ENCODE results near the gene DNAAF5.

DNA sequence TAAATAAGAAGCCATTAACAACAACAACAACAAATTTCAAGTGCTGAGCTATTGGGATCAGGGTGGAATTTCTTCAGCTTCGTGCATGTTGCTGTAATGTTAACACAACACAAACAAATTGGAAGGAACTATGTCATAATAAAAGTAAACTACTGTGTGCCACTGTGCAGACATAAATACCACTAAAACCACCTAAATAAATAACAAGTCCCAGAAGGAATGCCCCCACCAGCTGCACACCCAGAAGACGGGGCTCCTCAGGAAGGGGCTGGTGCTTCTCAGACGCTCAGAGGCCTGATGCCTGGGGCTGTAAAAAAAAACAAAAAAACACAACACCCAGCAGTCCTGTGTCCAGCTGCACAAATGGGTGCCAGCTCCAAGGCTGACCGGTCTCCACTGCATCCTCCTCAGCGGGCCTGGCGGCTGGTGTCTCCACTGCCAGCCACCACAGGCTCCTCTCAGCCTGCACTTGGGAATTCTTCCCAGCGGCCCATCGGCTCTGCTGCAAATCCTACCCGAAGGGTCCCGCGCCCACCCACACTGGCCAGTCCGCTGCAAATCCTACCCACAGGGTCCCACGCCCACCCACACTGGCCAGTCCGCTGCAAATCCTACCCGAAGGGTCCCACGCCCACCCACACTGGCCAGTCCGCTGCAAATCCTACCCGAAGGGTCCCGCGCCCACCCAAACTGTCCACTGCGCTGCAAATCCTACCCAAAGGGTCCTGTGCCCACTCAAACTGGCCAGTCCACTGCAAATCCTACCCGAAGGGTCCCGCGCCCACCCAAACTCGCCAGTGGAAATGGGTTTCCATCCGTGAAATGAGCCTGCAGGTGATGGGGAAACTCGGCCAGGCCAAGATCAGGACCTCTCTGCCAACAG, 35.8 kb upstream of the DNAAF5 start:
- TF ChIP-seq TAF1 (IDR thresholded peaks at IDR 0.05; ENCODE audit: low read depth): no peak
- no peak for TF ChIP-seq TEAD4 (IDR thresholded peaks at IDR 0.05)
- no peak for TF ChIP-seq CEBPB (IDR thresholded peaks at IDR 0.05)
- TF ChIP-seq, protein P1, sequence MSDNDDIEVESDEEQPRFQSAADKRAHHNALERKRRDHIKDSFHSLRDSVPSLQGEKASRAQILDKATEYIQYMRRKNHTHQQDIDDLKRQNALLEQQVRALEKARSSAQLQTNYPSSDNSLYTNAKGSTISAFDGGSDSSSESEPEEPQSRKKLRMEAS (IDR thresholded peaks at IDR 0.05): no peak
- TF ChIP-seq RAD21 (IDR thresholded peaks at IDR 0.05; ENCODE audit: low read depth): no peak
- TF ChIP-seq CREB1 (IDR thresholded peaks at IDR 0.05; ENCODE audit: low read depth): no peak
- TF ChIP-seq, protein P2, sequence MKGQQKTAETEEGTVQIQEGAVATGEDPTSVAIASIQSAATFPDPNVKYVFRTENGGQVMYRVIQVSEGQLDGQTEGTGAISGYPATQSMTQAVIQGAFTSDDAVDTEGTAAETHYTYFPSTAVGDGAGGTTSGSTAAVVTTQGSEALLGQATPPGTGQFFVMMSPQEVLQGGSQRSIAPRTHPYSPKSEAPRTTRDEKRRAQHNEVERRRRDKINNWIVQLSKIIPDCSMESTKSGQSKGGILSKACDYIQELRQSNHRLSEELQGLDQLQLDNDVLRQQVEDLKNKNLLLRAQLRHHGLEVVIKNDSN (IDR thresholded peaks at IDR 0.05): no peak
- TF ChIP-seq, protein P3, sequence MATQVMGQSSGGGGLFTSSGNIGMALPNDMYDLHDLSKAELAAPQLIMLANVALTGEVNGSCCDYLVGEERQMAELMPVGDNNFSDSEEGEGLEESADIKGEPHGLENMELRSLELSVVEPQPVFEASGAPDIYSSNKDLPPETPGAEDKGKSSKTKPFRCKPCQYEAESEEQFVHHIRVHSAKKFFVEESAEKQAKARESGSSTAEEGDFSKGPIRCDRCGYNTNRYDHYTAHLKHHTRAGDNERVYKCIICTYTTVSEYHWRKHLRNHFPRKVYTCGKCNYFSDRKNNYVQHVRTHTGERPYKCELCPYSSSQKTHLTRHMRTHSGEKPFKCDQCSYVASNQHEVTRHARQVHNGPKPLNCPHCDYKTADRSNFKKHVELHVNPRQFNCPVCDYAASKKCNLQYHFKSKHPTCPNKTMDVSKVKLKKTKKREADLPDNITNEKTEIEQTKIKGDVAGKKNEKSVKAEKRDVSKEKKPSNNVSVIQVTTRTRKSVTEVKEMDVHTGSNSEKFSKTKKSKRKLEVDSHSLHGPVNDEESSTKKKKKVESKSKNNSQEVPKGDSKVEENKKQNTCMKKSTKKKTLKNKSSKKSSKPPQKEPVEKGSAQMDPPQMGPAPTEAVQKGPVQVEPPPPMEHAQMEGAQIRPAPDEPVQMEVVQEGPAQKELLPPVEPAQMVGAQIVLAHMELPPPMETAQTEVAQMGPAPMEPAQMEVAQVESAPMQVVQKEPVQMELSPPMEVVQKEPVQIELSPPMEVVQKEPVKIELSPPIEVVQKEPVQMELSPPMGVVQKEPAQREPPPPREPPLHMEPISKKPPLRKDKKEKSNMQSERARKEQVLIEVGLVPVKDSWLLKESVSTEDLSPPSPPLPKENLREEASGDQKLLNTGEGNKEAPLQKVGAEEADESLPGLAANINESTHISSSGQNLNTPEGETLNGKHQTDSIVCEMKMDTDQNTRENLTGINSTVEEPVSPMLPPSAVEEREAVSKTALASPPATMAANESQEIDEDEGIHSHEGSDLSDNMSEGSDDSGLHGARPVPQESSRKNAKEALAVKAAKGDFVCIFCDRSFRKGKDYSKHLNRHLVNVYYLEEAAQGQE (IDR thresholded peaks at IDR 0.05; ENCODE audit: low read depth): no peak
- no peak for TF ChIP-seq NFIC (IDR thresholded peaks at IDR 0.05)
- no peak for TF ChIP-seq EP300 (IDR thresholded peaks at IDR 0.05; ENCODE audit: borderline replicate concordance)
- no peak for TF ChIP-seq YY1 (IDR thresholded peaks at IDR 0.05; ENCODE audit: low read depth)
- TF ChIP-seq FOXM1 (IDR thresholded peaks at IDR 0.05; ENCODE audit: borderline replicate concordance, low read depth): no peak
- no peak for TF ChIP-seq EGR1 (IDR thresholded peaks at IDR 0.05)
- no peak for TF ChIP-seq TCF12 (IDR thresholded peaks at IDR 0.05; ENCODE audit: low read depth)
